PC-9 (cell line): Measurements from ENCODE around the gene SF1. TPM values are rescaled to one million over a fixed set of nuclear protein-coding genes. Genes with fewer than 3 reads are reported as not detected.

ENCODE experiments used
- Bru-seq: library from RNA; stranded (reverse); fragments of 400-500 nt; gene quantifications from one replicate; lab custom pipeline; 2021; lab: Mats Ljungman, UMichigan
- BruChase-seq, 2 experiments: library from RNA; stranded (reverse); fragments of 400-500 nt; gene quantifications; one replicate each; lab custom pipeline; 2021; lab: Mats Ljungman, UMichigan
- BruUV-seq: library from RNA; stranded (reverse); fragments of 400-500 nt; replicated peaks from 2 replicates; lab custom pipeline; 2021; lab: Mats Ljungman, UMichigan
- CTCF ChIA-PET: fragments of 300-600 bp; sonication (Branson Sonifier 250); formaldehyde crosslinking; loops from one replicate; lab custom pipeline; 2022; ENCODE audit warnings: antibody characterized with exemption; lab: Charles Lee
- POLR2A ChIA-PET: fragments of 300-600 bp; sonication (Branson Sonifier 250); formaldehyde crosslinking; loops from one replicate; lab custom pipeline; 2022; ENCODE audit warnings: antibody characterized with exemption; ENCODE audit not compliant: unreplicated experiment; lab: Charles Lee
- DNase-seq, 2 experiments: peaks; one replicate each; pipeline versions ENCODE4 v3.0.0 to v3.0.0-alpha.2; 2015 to 2022; ENCODE audit warnings: mixed read lengths in 1 of 2
- H2AFZ ChIP-seq: fragments of 200-600 bp; sonication (generic); 2 replicates; pipeline ENCODE4 v1.8.1; 2017; ENCODE audit warnings: antibody characterized with exemption
- H3F3A ChIP-seq: fragments of 200-600 bp; sonication (generic); 2 replicates; pipeline ENCODE4 v1.8.1; 2017; ENCODE audit warnings: antibody characterized with exemption, mild to moderate bottlenecking, low read depth; ENCODE audit not compliant: insufficient read depth
- H3K27ac ChIP-seq: fragments of 200-600 bp; sonication (generic); 2 replicates; pipeline ENCODE4 v1.6.1; 2016; ENCODE audit warnings: mixed run types
- H3K27me3 ChIP-seq: fragments of 200-600 bp; sonication (generic); 2 replicates; pipeline ENCODE4 v1.6.1; 2016; ENCODE audit warnings: low read depth, mixed run types; ENCODE audit not compliant: insufficient read depth
- H3K36me3 ChIP-seq: fragments of 200-600 bp; sonication (generic); 2 replicates; pipeline ENCODE4 v1.6.1; 2016; ENCODE audit warnings: low read depth, mixed run types
- H3K4me1 ChIP-seq: fragments of 200-600 bp; sonication (generic); replicated peaks from 2 replicates; pipeline ENCODE4 v1.6.1; 2016; ENCODE audit warnings: mixed run types; ENCODE audit not compliant: insufficient read depth
- H3K4me2 ChIP-seq: fragments of 200-600 bp; sonication (generic); 2 replicates; pipeline ENCODE4 v1.6.1; 2017; ENCODE audit warnings: mixed run types
- H3K4me3 ChIP-seq: fragments of 200-600 bp; sonication (generic); 2 replicates; pipeline ENCODE4 v1.6.1; 2016; ENCODE audit warnings: mixed run types
- H3K79me2 ChIP-seq: fragments of 200-600 bp; sonication (generic); 2 replicates; pipeline ENCODE4 v1.6.1; 2017; ENCODE audit warnings: low read depth, mixed run types
- H3K9me2 ChIP-seq: fragments of 200-600 bp; sonication (generic); 2 replicates; pipeline ENCODE4 v1.8.1; 2017; ENCODE audit warnings: mild to moderate bottlenecking; ENCODE audit not compliant: insufficient read depth
- H3K9me3 ChIP-seq: fragments of 200-600 bp; sonication (generic); 2 replicates; pipeline ENCODE4 v1.8.1; 2016; ENCODE audit warnings: low read depth; ENCODE audit not compliant: insufficient read depth
- H4K20me1 ChIP-seq: fragments of 200-600 bp; sonication (generic); 2 replicates; pipeline ENCODE4 v1.8.1; 2017; ENCODE audit not compliant: insufficient read depth
- CTCF ChIP-seq: fragments of 200-600 bp; sonication (generic); conservative IDR thresholded peaks from 2 replicates; pipeline ENCODE4 v1.6.1; 2017; ENCODE audit warnings: mixed run types, antibody characterized with exemption, mild to moderate bottlenecking, moderate library complexity
- EZH2 ChIP-seq: fragments of 200-600 bp; sonication (generic); IDR thresholded peaks from 2 replicates; pipeline ENCODE4 v1.8.0; 2017; ENCODE audit warnings: antibody characterized with exemption, low read depth
- intact Hi-C: fragments of 100-400 bp; cut with micrococcal nuclease; formaldehyde crosslinking; loops from one replicate; pipeline ENCODE4 v1.10.0; 2022; ENCODE audit not compliant: unreplicated experiment
- long read RNA-seq: library from polyadenylated mRNA; stranded (forward); transcript quantifications from one replicate; pipeline ENCODE4 v2.0.0, GENCODE V29; 2022
- total RNA-seq: library from RNA; stranded (reverse); gene quantifications from 2 replicates; pipeline ENCODE4 v1.2.3, GENCODE V29; 2021

SF1 gene
- total RNA-seq: 253 and 336 TPM in 2 replicates
- Bru-seq, nascent RNA: percentile 99 among the genes with signal in this experiment
- percentile 99 among the genes with signal in this experiment for BruChase-seq, experiment 1, labeled RNA remaining after a 2-hour chase
- BruChase-seq, experiment 2, labeled RNA remaining after a 6-hour chase: percentile 99 among the genes with signal in this experiment
- long read RNA-seq, transcript SF1-204 (13 exons, 3,470 nt): minor isoform, 9 of 97 reads
- long read RNA-seq, transcript SF1-201 (13 exons, 2,850 nt): major isoform, 26 of 97 reads
- long read RNA-seq, partial matches to known transcripts: 13 of 97 reads
- long read RNA-seq, other reads (novel, unspliced or antisense): 42 of 97 reads

GRCh38 chr11:64778473-64779298 is at the start of gene SF1:
TSS of gene SF1 (minus strand) at chr11:64778542. CDS start at chr11:64778392, 150 bp downstream.
- Histone ChIP-seq H3K27me3 (no peaks in the 10 kb centered on the region), H3K4me2 (peak within 1 kb of the TSS; percentile 98), H3K9me2 (no peaks in the 10 kb centered on the region), H3K4me1 (peaks cover 26% of the 10 kb centered on the region), H3K4me3 (peak within 1 kb of the TSS; percentile 98), H3K27ac (peak within 1 kb of the TSS; percentile 86), H3K36me3 (peaks cover 41% of the 10 kb centered on the region), H3K79me2 (peaks cover 39% of the 10 kb centered on the region), H2AFZ (peak within 1 kb of the TSS; percentile 83), H3F3A (peaks cover 68% of the 10 kb centered on the region), H4K20me1 (peaks cover 39% of the 10 kb centered on the region), H3K9me3 (no peaks in the 10 kb centered on the region)
- POLR2A ChIA-PET: interaction anchor here (0.5 to 1.4 kb wide), 27 partner anchors 16 to 1112 kb away, joined by 3 to 19 read pairs (median 6); partner anchors contain the start of genes CCDC85B, CFL1, MAP4K2 and NEAT1
- TF ChIP-seq EZH2 (no peak), CTCF (0 out of 2 replicates have a peak, but pooled peaks have one; percentile 2)
- no TSS peak for BruUV-seq
- DNase-seq: peak; percentile 100
- CTCF ChIA-PET: interaction anchor here (0.6 to 1.0 kb wide), 8 partner anchors 10 to 1612 kb away, joined by 3 to 15 read pairs (median 3); partner anchors contain the start of genes CDC42BPG and PPP2R5B
- intact Hi-C loops: loop anchor here (1.0 to 10.0 kb wide), 5 partner anchors 32 to 420 kb away; partner anchors contain the start of genes ARL2, MEN1, RPS6KA4 and ZNHIT2

- TF ChIP-seq CTCF (no peak), EZH2 (no peak)
- H3K27ac ChIP-seq: no peak overlapping the region
- 0 out of 2 replicates have a peak, but pooled peaks cover 5% of the 10 kb centered on the region for H3K36me3 ChIP-seq
- no peak overlapping the region for H3K4me2 ChIP-seq
- H3K4me1 ChIP-seq: no peaks in the 10 kb centered on the region
- no peaks in the 10 kb centered on the region for H3K79me2 ChIP-seq
- intact Hi-C loops: no loop called here
- POLR2A ChIA-PET: interaction anchor here (0.5 kb wide), 1 partner anchor 9 kb away, joined by 7 read pairs; no protein-coding TSS in a partner anchor
- no TSS peak for BruUV-seq
- H3K27me3 ChIP-seq: no peaks in the 10 kb centered on the region
- no peak for DNase-seq
- no peaks in the 10 kb centered on the region for H4K20me1 ChIP-seq
- no peaks in the 10 kb centered on the region for H3K9me2 ChIP-seq
- no peak overlapping the region for H2AFZ ChIP-seq
- H3K9me3 ChIP-seq: no peaks in the 10 kb centered on the region
- H3K4me3 ChIP-seq: no peak overlapping the region
- CTCF ChIA-PET: no interaction called here
- H3F3A ChIP-seq: no peaks in the 10 kb centered on the region
These were observed 49.1 kb upstream of the SF1 start for GRCh38 chr11:64827451-64827839.
